Activated CD4-positive, CD25-positive, alpha-beta regulatory T cell treated with anti-CD3 and anti-CD28 coated beads, Interleukin-2, amount 50 U/mL, for 24 hours (primary cell): Measurements from ENCODE around the gene SLC6A7.

Experiments used
- ATAC-seq, 2 donors: fragments of 150-1000 bp; cut with Tn5 transposase; one replicate each; pipeline ENCODE4 v1.10.0; 2021; ENCODE audit warnings: mild to moderate bottlenecking in 1 of 2, moderate library complexity in 1 of 2

Gene SLC6A7

DNA sequence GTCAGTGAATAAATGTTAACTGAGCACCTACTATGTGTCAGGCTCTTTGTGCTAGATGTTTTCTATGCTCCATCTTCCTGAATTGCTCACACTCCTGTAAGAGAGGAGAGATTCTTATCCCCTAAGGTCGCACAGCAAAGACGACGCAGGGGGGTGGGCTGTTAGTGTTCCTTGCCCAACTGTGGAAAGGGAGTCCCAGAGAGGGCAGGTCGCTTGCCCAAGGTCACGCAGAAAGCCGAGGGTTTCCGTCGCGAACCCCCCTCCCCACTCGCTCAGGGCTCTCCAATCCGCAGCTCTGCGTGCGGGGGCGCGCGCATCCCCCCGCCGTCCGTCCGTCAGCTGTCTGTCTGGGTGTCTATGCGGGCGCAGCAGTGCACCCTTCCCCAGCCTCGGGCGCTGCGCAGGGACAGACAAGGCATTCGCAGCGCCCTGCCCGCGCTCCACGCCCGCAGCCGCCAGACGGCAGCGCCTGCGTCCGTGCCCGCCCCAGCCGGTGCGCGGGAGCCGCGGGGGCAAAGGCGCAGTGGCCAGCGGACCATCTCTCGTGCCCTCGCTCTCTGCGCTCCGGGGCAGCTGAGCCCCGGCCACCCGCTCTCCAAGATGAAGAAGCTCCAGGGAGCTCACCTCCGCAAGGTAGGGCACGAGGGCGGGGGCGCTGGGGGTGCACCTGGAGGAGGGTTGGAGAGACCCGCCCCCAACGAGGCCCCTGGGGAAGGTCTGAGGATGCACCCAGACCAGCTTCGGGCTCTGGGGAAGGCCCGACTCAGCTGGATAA, at the start of gene SLC6A7:
SLC6A7 (plus strand) TSS at position 335 of the 775 bp plus-strand sequence; CDS start at position 601, 266 bp downstream.
- ATAC-seq = no peak

DNA sequence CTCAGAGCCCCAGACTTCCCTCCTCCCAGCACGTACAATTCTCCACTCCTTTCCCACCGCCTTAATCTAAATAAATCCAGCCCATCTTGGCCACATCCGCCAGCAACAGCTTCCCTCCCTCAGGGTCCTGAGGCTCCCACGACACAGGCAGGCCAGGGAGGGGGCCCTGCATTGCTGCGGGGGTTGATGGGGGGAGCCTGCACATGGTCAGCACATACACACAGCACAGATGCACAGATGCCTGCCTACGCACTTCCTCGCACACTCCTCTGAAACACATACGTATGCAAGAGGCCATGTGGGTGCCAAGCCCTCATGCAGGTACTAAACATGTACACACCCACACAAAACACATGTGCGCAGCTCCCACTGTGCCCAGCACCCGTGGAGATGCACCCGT, 49.0 kb upstream of the SLC6A7 start:
- ATAC-seq = no peak

DNA sequence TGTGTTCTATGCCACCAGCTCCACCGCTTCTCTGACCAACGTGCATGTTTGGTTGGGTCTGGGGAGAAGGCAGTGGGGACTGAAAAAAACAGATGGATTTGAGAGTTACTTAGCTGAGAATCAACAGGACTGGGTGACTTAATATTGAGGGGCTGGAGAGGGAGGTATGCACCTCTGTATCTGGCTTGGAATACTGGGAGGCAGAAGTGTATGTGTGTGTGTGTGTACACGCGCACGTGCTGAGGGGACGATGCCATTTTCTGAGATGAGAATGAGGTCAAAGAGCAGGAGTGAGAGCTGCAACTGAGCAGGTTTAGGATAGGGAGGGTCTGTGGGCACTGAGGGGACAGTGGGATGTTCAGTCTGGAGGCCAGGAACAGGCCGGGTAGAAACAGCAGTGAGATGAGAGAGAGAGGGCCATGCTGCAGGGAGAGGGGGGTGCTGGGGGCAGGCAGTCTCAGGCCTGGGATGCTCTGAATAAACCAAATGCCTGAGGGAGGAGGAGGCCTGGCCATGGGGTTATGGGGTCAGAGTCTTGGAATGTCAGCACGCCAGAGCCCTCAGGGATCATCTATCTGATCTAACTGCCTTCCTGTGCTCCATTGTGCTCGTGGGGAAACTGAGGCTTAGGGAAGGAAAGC, 48.2 kb upstream of the SLC6A7 start:
- ATAC-seq = no peak

DNA sequence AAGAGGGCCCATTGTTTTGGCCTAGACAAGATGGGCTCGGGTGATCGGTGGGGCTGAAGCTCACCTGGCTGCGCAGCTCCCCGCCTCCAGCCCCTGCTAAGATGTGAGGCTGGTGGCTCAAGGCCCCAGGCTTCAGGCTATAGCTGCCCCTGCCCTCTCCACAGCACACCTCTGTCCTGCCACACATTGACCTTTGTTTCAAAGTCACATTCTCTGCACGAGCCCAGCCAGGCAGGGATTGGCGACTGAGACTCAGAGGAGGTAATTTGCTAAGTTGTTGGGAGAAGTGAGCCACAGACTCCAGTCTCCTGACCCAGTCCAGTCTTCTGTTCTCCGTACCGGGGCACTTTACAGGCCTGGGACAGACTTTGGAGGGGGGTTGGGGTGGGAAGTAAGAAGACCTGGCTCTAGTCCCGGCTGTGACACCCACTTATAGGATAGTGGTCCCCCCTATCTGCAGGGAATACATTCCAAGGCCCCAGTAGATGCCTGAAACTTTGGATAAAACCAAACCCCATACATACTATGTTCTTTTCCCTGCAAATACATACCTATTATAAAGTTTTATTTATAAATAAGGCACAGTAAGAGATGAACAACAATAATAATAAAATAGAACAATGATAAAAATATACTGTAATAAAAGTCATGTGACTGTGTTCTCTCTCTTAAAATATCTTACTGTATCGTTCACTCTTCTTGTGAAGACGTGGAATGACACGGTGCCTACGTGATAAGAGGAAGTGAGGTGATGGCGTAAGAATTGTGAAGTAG, 47.5 kb upstream of the SLC6A7 start:
- ATAC-seq = no peak

DNA sequence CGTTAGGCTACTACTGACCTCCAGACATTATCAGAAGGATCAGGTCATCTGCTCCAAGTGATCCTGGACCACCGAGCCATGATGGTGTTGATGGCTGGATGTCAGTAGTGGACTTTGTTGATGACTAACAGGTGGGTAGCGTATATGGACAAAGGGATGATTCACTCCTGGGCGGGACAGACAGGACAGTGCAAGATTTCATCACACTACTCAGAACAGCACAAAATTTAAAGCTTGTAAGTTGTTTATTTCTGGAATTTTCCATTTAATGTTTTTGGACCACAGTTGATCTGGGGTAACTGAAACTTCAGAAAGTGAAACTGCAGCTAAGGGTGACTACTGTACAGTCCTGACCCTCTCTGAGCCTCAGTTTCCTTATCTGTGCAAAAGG, 46.9 kb upstream of the SLC6A7 start:
- ATAC-seq = no peak

DNA sequence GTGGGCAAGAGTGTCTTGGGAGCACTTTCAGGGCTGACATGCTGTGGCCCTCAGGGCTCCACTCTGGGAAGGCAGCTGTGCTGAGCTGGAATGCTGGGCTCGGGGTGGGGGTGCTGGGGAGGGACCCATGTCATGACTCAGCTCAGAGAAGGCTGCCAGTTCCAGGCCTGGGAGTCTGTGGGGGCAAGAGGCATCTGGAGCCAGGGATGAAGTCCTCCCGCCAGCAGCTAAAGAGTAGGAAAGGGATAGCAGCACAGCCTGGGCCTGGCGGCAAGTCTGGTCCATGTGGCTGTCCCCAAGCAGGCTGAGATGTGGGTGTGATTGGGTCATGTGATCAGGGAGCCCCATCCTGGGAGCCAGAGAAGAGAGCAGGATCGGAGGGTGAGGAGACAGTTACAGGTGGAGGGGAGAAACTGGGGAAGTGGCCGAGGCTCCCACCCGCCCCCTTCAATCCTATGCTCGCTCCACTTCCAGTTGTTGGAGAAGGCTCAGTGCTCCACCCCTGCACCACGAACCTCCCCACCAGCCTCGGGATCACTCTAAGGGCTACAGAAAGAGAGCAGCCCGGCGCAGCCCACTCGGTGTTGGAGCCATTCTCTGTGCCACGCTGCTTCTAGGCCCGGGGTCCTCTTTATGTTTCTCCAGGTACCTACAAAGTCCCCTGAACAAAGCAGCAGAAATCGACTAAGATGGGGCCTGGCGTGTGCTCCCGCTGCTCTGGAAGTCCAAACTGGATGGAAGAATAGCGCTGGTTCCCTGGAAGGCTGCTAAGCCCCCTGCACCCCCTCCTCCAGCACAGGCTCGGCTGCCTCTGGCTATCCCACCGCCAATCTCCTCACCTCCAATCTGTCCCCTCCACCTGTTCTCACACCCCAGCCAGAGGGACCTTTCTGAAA, 46.3 kb upstream of the SLC6A7 start:
- no peak for ATAC-seq

DNA sequence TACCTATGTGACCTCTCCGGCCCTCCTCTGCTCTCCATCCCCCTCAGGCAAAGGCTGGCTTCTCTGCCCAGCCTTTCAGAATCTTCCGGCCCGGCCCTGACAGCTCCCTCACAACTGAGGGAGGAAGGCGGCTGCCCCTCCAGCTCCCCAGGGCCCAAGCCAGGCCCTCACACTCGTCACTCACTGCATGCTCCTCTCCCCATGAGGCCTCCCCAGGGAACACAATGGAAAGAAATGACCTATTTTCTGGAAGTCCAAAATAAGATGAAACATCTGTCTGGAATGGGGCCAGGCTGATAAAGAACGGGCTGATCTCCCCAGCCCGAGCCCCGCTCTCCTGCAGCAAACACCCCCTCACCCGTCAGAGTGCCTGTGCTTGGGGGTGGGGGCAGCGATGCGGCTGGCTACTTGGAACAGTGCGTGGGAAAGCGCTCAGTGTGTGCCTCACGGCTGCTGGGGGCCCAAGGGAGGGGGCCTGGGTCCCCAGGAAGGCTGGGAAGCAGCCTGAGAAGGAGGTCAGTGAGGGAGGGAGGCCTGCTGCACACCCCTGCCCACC, 45.5 kb upstream of the SLC6A7 start:
- no peak for ATAC-seq

DNA sequence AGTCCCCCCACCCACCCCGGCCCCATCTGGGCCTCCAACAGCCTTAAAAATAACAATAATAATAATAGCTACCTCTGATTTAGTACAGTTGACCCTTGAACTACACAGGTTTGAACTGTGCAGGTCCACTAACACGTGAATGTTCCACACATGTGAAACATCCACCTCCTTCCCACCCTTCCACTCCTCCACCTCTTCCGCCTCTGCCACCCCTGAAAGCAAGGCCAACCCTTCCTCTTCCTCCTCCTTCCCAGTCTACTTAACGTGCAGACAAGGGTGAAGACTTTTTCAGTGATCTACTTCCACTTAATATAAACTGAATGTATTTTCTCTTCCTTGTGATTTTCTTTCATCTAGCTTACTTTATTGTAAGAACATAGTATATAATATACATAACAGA, 45.0 kb upstream of the SLC6A7 start:
- no peak for ATAC-seq

DNA sequence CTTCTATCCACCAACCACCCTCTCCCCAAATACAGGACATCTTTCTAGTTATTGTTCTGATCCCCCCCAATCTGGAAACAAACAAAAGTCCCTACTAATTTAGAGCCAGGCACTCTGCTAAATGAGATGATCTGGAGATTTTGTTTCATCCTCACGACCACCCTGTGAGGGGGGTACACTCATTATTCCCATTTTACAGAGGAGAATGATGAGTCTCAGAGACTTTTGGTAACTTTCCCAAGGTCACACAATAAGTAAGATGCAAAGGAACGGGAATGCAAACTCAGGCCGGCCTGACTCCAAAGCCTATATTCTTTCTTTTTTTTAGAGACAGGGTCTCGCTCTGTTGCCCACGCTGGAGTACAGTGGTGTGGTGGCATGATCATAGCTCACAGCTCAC, 43.6 kb upstream of the SLC6A7 start:
- ATAC-seq = no peak

DNA sequence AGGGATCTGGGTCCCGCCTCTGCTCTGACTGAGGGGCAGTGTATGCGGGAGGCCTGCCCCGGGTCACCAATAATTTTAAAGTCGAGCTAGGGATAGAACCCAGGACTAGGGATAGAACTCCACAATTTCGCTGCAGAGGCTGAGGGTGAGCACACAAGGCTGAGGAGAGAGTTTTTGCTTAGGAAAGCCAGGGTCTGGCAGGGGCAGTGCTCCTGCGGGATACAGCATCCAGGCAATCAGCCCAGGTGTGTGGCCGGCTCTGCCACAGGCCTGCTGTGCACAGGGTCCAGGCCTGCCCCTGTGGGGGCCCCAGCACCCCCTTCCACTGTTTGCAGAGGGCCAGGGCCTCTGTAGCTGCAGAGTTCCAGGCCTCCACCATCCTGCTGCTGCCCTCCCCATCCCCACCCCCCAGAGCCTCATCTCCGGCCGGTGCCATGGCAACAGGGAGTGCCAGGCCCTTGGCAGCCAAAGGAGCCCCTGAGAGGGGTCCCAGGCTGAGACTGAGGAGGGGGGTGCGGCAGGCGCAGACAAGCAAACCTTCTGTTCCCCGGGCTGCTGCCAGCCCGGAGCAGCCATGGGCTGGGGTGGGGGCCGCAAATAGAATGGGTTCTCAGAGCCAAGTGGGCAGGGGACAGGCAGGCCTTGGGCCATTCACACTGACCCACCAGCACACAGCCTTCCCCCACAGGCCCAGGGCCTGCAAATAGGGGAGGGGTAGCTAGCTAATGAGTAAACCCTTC, 42.8 kb upstream of the SLC6A7 start:
- ATAC-seq = no peak

DNA sequence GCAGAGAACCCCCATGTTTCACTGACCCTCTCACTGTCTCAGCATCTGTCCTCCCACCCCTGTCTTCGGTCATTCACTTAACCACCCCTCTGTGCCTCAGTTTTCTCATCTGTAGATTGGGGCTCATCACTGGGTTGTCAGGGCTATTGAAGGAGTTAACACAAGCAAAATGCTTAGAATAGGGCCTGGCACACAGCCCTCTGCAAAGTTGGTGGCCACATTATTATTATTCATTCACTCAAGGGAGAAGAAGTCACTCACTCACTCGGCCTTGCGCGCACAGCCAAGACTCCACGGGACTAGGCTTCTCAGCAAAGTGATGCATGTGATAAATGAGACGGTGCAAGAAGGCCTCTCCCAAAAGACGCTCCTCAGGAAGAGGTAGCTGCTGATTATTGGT, 42.2 kb upstream of the SLC6A7 start:
- ATAC-seq = no peak

DNA sequence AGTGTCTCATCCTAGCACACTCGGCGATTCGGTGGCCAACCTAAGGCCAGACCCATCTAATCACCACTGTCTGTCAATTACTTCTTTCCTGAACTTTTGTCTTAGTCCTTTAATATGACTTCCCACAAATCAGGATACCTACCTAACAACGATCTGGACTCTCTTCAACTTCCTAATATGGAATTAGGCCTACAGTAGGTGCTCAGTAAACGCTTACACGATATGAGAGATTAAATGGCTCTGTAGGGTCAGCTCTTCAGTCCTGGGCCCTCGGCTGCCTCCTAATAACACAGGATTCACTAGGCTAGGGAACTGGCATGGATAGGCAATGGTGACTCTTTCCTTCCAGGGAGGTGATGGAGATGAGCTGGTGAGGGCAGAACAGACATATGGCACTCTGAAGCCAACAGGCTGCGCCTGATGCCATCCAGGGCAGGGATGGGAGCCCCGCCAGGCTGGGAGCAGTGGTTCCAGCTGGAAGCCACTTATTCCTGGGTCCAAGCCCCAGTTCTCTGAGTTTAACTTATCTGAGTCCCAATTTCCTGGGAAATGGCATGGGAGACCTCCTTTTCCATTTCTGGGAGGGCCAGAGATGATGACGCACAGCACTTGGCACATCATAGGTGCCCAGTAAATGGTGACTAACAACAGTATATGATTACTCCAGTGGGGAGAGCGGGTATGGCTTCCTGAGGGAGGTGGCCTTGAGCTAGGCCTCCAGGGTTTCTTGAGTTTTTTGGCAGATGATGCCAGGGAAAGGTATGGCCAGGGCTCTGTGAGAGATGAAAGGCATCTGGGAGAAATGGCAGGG, 41.5 kb upstream of the SLC6A7 start:
- ATAC-seq = no peak

DNA sequence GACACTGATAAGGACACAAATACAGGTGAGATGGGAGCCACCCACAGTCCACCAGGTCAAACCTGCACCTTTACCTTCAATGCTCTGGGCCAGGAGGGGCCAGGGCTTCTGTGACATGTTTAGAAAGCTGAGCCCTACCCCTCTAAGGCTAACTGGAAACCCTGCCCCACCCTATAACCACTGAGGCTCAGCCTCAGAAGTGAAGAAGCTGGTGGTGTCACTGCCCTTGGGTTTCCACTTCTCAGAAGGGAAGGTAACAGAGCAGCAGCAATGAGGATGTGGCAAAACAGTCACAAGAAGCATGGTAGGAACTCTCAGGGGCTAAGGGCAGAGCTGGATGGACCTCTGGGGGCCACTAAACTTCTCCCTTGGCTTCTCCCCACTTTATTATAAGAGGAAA, 40.2 kb upstream of the SLC6A7 start:
- ATAC-seq = no peak

DNA sequence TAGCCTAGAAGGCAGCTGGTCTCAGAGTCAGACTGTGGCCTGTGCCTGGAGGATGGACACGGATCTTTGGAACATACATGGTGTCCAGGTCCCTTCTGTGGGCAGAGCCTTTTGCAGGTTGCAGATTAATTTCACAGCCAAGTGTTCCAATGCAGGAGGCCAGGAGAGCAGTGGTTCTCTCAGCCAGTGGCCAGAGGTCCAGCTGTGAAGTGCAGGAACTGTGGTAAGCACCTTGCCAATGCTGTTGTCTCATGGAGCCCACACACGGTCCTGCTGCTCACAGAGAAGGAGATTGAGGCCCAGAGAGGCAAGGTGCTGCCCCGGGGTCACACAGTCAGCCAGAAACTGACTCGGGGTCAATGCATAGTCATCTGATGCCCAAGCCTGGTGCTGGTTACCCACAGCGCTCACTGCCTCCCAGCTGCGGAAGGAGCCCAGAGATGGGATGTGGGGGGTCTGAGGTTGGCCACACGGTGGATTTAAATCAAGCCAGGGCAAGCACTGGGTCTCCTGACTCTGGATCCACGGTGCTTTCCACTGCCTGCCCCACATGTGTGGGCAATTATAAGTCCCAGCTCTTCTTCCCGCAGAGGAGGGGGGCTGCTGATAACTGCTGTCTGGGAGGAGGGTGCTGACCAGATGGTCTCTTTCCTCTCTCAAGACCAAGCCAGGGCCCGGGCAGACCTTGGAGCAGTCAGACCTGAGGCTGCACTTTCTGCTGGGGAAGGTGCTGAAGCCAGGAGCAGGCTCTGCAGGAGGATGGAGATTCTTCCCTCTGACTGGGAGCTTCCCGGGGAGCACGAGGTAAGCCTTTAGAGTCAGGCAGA, 37.0 kb upstream of the SLC6A7 start:
- peak in 1 of 2 donors; percentile 18 for ATAC-seq

DNA sequence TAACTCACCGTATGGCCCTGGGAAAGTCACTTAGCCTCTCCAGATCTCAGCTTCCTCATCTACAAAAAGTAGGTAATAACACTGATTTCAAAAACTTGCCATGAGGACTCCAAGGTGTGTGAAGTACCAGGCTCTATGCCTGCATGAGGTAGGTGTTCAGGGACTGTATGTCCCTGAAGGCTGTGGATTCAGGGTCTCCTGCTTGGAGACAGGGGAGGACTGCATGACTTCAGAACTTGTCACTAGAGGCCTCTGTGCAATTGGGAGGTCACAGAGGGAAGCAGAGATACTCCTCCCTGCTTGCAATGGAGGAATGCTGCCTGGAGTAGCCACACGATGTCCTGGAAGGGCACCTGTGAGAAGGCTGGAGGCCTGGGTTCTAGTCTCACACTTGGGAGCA, 36.4 kb upstream of the SLC6A7 start:
- no peak for ATAC-seq

DNA sequence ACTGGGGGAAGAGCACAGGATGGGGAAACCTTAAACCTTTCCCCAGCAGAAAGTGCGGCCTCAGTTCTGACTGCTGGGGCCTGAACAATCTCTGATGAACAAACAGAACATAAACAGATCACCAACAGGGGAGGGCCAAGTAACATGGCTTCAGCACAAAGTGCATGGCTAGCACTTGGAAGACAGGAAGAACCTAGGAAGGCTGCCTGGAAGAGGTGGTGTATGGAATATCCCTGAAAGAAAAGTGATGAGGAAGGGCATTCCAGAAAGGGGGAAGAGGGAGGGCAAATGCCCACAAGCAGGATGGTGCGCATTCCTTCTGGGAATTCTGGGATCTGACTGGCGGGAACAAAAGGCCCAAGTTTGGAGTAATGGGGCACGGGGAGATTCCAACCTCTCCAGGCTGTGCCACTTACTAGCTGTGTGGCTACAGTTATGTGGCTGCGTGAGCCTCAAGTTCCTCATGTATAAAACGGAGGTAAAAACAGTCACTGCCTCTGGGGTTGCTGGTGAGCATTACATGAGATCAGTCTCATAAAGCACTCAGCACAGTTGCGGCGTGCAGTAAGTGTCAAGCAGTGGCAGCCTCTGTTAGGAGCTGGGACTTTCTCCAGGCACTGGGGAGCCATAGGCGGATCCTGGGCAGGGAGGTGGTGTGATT, 35.8 kb upstream of the SLC6A7 start:
- ATAC-seq = no peak

DNA sequence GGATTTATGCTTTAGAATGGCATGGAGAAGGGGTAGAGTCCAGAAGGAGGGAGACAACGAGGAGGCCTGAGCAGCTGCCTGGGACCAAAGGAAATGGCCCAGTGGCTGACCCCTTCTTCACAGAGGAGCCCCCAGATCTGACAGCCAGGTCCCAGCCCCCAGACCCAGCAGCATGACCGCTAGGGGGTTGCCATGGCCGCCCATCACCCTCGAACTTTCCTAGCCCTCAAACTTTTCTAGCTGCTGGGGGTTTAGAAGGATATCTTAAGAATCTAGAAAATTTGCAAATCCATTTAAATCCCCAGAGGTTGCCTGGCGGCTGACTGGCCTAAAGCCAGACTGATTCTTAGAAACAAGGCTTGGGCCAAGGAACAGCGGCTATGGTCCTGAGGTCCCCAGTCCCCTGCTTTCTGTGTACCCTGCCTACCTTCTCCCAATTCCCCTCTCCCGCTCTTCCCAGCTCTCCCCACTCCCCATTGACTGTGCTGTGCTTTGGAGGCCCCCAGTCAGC, 35.2 kb upstream of the SLC6A7 start:
- ATAC-seq = no peak

DNA sequence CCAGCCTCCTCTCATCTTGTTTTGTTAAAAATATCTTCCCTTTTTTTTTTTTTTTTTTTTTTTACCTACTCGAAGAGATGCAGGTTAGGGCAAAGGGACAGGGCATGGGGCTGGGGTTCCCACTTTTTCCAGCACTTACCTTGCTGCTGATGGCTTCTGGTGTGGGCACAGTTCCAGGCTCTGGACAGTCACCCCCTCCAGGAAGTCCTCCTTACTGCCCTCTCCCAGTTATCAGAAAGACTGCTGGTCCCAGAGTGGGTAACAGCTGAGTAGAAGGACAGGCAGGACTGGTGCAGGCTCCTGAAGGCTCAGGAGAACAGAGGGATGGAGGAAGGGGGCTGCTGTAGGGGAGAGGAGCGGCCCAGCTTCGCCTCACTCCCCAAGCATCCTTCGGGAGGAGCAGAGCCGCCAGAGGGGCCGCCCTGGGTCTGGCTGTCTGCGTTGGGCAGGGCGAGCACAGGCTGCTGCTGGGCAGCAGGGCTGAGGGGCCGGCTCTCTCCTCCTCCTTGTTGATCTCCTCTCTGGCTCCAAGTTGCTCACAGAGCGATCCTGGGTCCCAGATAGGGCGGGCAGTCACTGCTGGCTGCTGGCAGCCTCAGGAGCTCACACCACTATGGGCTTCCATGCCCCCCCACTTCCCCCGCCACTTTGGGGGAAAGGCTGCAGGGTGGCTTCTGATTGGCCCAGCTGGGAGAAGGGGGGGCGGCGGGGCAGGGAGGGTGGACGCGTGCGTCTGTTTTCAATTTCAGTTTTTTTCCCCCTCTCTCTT, 34.4 kb upstream of the SLC6A7 start, which contains the start of gene PDGFRB:
PDGFRB (minus strand) TSS at position 588 of the 769 bp plus-strand sequence. CDS start 18,798 bp downstream, outside the sequence.
- no peak for ATAC-seq
